Vagina (tissue), 2 donors: ENCODE data around the gene PHF20.

Source experiments
- POLR2A ChIP-seq, 2 donors: fragments of 450-650 bp; IDR thresholded peaks; one replicate each; pipeline ENCODE4 v1.6.1; 2017; ENCODE audit warnings: antibody characterized with exemption in 2 of 2, mild to moderate bottlenecking in 2 of 2, moderate library complexity in 2 of 2
- TF ChIP-seq, protein P1 (sequence below), 3 experiments: fragments of 450-650 bp in 2 of 3; fragments of 200-600 bp in 1 of 3; sonication (generic) in 1 of 3; IDR thresholded peaks; one replicate each; pipeline ENCODE4 v1.5.1; 2017 to 2019; ENCODE audit warnings: antibody characterized with exemption in 3 of 3, mild to moderate bottlenecking in 2 of 3, moderate library complexity in 2 of 3

GRCh38 chr20:35741892-35742740 lies 29.7 kb upstream of the PHF20 start, which contains the start of gene RBM39:
- TF ChIP-seq, protein P1, sequence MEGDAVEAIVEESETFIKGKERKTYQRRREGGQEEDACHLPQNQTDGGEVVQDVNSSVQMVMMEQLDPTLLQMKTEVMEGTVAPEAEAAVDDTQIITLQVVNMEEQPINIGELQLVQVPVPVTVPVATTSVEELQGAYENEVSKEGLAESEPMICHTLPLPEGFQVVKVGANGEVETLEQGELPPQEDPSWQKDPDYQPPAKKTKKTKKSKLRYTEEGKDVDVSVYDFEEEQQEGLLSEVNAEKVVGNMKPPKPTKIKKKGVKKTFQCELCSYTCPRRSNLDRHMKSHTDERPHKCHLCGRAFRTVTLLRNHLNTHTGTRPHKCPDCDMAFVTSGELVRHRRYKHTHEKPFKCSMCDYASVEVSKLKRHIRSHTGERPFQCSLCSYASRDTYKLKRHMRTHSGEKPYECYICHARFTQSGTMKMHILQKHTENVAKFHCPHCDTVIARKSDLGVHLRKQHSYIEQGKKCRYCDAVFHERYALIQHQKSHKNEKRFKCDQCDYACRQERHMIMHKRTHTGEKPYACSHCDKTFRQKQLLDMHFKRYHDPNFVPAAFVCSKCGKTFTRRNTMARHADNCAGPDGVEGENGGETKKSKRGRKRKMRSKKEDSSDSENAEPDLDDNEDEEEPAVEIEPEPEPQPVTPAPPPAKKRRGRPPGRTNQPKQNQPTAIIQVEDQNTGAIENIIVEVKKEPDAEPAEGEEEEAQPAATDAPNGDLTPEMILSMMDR (IDR thresholded peaks at IDR 0.05), result peak; percentile 17 to 43 (median 17)
- TF ChIP-seq POLR2A (IDR thresholded peaks at IDR 0.05), result peak in 1 of 2 donors; percentile 98
